GM23338 (cell line): Measurements from ENCODE around the gene RGS6.

Source experiments
- CREB1 ChIP-seq: fragments of 250-450 bp; sonication (Bioruptor Pico); IDR thresholded peaks from 2 replicates; pipeline ENCODE4 v1.5.0; 2020; ENCODE audit warnings: low read depth, mild to moderate bottlenecking, moderate library complexity
- EZH2 ChIP-seq: fragments of 200-600 bp; sonication (generic); IDR thresholded peaks from one replicate; pipeline ENCODE4 v1.8.0; 2017; ENCODE audit warnings: antibody characterized with exemption, mild to moderate bottlenecking, low read depth; ENCODE audit not compliant: unreplicated experiment
- EZH2phosphoT487 ChIP-seq: fragments of 200-600 bp; sonication (generic); IDR thresholded peaks from one replicate; pipeline ENCODE4 v1.8.1; 2018; ENCODE audit warnings: antibody characterized with exemption; ENCODE audit not compliant: unreplicated experiment
- JUNB ChIP-seq: IDR thresholded peaks from one replicate; pipeline ENCODE4 v1.6.1; 2016; ENCODE audit warnings: antibody characterized with exemption; ENCODE audit not compliant: unreplicated experiment
- NANOG ChIP-seq: IDR thresholded peaks from 2 replicates; pipeline ENCODE4 v1.6.1; 2016; ENCODE audit warnings: antibody characterized with exemption, borderline replicate concordance
- POLR2AphosphoS5 ChIP-seq: IDR thresholded peaks from 2 replicates; pipeline ENCODE4 v1.6.1; 2016; ENCODE audit warnings: antibody characterized with exemption, low read depth
- REST ChIP-seq: IDR thresholded peaks from one replicate; pipeline ENCODE4 v1.6.1; 2018; ENCODE audit warnings: antibody characterized with exemption; ENCODE audit not compliant: unreplicated experiment
- ZNF462 ChIP-seq: fragments of 250-450 bp; sonication (Bioruptor Pico); IDR thresholded peaks from 2 replicates; pipeline ENCODE4 v1.5.0; 2020; ENCODE audit warnings: mild to moderate bottlenecking, moderate library complexity
- TF ChIP-seq, protein P1 (sequence below), 2 experiments: fragments of 200-600 bp in 1 of 2; sonication (generic) in 1 of 2; conservative IDR thresholded peaks; 2 replicates each; pipeline versions ENCODE4 v1.5.1 to v1.6.1; 2016 to 2017; ENCODE audit warnings: antibody characterized with exemption in 2 of 2, low read depth in 2 of 2, mild to moderate bottlenecking in 2 of 2, moderate library complexity in 1 of 2

DNA sequence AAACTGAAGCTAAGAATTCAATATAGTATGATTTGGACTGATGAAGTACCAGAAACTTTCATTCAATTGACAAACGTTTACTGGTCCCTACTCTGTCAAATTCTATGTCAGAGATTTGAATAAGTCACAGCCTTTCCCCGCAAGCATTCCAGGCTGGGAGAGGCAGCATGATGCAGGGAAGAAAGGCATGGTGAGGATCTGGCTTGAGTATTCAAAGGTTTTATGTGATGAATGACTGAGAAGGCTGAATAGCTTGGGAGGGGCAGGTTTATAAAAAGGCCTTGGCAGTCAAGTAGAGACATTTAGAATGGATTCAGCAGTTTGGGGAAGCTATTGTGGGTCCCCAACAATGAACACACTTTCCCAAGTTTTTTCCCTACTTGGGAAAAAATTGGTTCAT lies 529.8 kb downstream of the RGS6 start:
- TF ChIP-seq POLR2AphosphoS5 = no peak
- TF ChIP-seq, protein P1, sequence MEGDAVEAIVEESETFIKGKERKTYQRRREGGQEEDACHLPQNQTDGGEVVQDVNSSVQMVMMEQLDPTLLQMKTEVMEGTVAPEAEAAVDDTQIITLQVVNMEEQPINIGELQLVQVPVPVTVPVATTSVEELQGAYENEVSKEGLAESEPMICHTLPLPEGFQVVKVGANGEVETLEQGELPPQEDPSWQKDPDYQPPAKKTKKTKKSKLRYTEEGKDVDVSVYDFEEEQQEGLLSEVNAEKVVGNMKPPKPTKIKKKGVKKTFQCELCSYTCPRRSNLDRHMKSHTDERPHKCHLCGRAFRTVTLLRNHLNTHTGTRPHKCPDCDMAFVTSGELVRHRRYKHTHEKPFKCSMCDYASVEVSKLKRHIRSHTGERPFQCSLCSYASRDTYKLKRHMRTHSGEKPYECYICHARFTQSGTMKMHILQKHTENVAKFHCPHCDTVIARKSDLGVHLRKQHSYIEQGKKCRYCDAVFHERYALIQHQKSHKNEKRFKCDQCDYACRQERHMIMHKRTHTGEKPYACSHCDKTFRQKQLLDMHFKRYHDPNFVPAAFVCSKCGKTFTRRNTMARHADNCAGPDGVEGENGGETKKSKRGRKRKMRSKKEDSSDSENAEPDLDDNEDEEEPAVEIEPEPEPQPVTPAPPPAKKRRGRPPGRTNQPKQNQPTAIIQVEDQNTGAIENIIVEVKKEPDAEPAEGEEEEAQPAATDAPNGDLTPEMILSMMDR (conservative IDR thresholded peaks at IDR 0.05; ENCODE audit: low read depth in 2 of 2) = no peak
- no peak for TF ChIP-seq JUNB
- no peak for TF ChIP-seq REST
- no peak for TF ChIP-seq EZH2
- no peak for TF ChIP-seq CREB1 (CRISPR knock-in tag)
- no peak for TF ChIP-seq NANOG
- no peak for TF ChIP-seq EZH2phosphoT487
- no peak for TF ChIP-seq ZNF462
